Psoas muscle (tissue), 8 donors: ENCODE measurements around the gene ASIC4. TPM values are rescaled to one million over a fixed set of nuclear protein-coding genes. Genes with fewer than 3 reads are reported as not detected.
A peak's percentile ranks its signal among the peaks of the same experiment; 100 is the strongest.

Experiments used
- ATAC-seq, 4 donors: fragments of 200-7000 bp; cut with Tn5 transposase; one replicate each; pipeline ENCODE4 v1.9.1; 2020; ENCODE audit warnings: moderate library complexity in 3 of 4, mild to moderate bottlenecking in 2 of 4
- DNase-seq, 2 donors: peaks; one replicate each; pipeline ENCODE4 v3.0.0-alpha.2; 2020
- H3K27ac ChIP-seq: fragments of 200-600 bp; one replicate; pipeline ENCODE4 v1.8.0; 2022
- H3K27me3 ChIP-seq, 3 donors: fragments of 200-600 bp in 1 of 3; one replicate each; pipeline versions ENCODE4 v1.6.1 to v1.8.0; 2013 to 2022; ENCODE audit warnings: low read length in 2 of 3, mild to moderate bottlenecking in 2 of 3, moderate library complexity in 1 of 3; ENCODE audit not compliant: insufficient read depth in 3 of 3
- H3K36me3 ChIP-seq, 2 donors: fragments of 200-600 bp in 1 of 2; one replicate each; pipeline versions ENCODE4 v1.6.1 to v1.8.0; 2013 to 2022; ENCODE audit warnings: low read depth in 1 of 2, mild to moderate bottlenecking in 1 of 2, moderate library complexity in 1 of 2; ENCODE audit not compliant: insufficient read depth in 1 of 2
- H3K4me1 ChIP-seq: fragments of 200-600 bp; one replicate; pipeline ENCODE4 v1.8.0; 2022
- H3K4me3 ChIP-seq: fragments of 200-600 bp; one replicate; pipeline ENCODE4 v1.8.0; 2022; ENCODE audit warnings: mild to moderate bottlenecking
- H3K9me3 ChIP-seq: fragments of 200-600 bp; one replicate; pipeline ENCODE4 v1.8.0; 2022
- whole genome bisulfite sequencing, 3 donors: extraction: QIAGEN DNeasy Blood & Tissue Kit; methylation state at CpG; one replicate each; pipeline versions ENCODE4 v1.1.6 to v1.1.7; 2013; 5-methylcytosine and 5-hydroxymethylcytosine counted together
- intact Hi-C, 2 donors: fragments of 100-400 bp; cut with DNase I; formaldehyde crosslinking; loops; one replicate each; pipeline versions ENCODE4 v1.11.0 to v1.14.2; 2022
- polyA plus RNA-seq, 3 donors: library from polyadenylated mRNA; stranded (reverse); fragments of 200-250 nt; gene quantifications; one replicate each; pipeline ENCODE4 v1.2.3, GENCODE V29; 2013
- total RNA-seq, 4 donors: library from RNA; stranded (reverse); fragmentation: NEBNext Ultra II Directional in 2 of 4; extraction: Animal tissue kit (Norgen Biotek cat#: 25700) in 2 of 4; gene quantifications; one replicate each; pipeline versions ENCODE4 v1.2.1 to v1.2.4, GENCODE V29; 2021 to 2023
- TF ChIP-seq, protein P1 (sequence below): fragments of 200-600 bp; IDR thresholded peaks from one replicate; pipeline ENCODE4 v1.8.0; 2022; ENCODE audit warnings: antibody characterized with exemption
- donor health status: healthy with polysubstance abuse.
- donor health status: DM: no; HTN: no; CAD: no; lungs with moderate emphysema.
- donor health status: Bipolar disorder and iron deficiency.
- donor health status: healthy.
- donor health status: DM: yes; HTN: yes; CAD: no.
- donor health status: DM: no; HTN: no; CAD: no.
- donor health status: DM: no; HTN: no; CAD: no.
- donor health status: DM: yes; HTN: yes; CAD: no.

The ASIC4 gene
- total and polyA plus RNA-seq, 7 donors: 0.03 to 0.34 (median 0.26) TPM; not detected in 3

DNA sequence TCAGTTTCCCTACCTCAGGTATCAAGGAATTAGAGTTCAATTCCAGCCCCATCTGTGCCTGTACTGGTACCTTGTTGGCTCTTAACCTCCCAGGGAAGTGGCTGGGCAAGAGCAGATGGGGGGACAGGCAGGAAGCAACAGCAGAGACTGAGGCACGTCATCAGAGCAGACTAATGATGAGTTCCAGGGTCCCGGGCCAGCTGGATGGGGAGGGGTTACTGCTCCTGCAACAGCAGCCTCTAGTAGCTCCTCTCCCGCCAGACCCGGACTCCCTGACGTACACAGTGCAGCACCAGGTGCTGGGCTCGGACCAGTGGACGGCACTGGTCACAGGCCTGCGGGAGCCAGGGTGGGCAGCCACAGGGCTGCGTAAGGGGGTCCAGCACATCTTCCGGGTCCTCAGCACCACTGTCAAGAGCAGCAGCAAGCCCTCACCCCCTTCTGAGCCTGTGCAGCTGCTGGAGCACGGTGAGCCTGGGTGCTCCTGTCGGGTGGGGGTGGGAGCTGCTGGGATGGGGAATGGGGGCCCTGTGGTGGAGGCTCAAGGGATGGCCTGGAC lies 41.6 kb upstream of the ASIC4 start:
- H3K9me3 ChIP-seq: no peaks in the 10 kb centered on the region

DNA sequence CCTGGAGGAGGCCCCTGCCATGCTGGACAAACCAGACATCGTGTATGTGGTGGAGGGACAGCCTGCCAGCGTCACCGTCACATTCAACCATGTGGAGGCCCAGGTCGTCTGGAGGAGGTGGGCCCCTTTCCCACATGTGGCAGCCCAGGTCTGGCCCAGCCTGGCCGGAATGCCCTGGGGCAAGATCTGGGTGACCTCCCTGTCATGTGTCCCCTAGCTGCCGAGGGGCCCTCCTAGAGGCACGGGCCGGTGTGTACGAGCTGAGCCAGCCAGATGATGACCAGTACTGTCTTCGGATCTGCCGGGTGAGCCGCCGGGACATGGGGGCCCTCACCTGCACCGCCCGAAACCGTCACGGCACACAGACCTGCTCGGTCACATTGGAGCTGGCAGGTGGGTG lies 40.8 kb upstream of the ASIC4 start:
- H3K27me3 ChIP-seq: no peaks in the 10 kb centered on the region
- H3K4me3 ChIP-seq: no peak overlapping the region
- no peaks in the 10 kb centered on the region for H3K4me1 ChIP-seq
- DNase-seq: no peak
- no peaks in the 10 kb centered on the region for H3K9me3 ChIP-seq
- 72 to 84% (median 77%) methylated on average over 18 of the region's 18 CpGs for WGBS, 3 donors
- H3K27ac ChIP-seq: no peak overlapping the region
- ATAC-seq: no peak
- intact Hi-C loops: no loop called here
- H3K36me3 ChIP-seq: peaks cover 0 to 90% of the 10 kb centered on the region in 2 donors
- TF ChIP-seq, protein P1, sequence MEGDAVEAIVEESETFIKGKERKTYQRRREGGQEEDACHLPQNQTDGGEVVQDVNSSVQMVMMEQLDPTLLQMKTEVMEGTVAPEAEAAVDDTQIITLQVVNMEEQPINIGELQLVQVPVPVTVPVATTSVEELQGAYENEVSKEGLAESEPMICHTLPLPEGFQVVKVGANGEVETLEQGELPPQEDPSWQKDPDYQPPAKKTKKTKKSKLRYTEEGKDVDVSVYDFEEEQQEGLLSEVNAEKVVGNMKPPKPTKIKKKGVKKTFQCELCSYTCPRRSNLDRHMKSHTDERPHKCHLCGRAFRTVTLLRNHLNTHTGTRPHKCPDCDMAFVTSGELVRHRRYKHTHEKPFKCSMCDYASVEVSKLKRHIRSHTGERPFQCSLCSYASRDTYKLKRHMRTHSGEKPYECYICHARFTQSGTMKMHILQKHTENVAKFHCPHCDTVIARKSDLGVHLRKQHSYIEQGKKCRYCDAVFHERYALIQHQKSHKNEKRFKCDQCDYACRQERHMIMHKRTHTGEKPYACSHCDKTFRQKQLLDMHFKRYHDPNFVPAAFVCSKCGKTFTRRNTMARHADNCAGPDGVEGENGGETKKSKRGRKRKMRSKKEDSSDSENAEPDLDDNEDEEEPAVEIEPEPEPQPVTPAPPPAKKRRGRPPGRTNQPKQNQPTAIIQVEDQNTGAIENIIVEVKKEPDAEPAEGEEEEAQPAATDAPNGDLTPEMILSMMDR: no peak

More for the DNA sequence above, 41.6 kb upstream of the ASIC4 start:
- Histone ChIP-seq H3K4me3 (no peak overlapping the region), H3K4me1 (no peaks in the 10 kb centered on the region), H3K27me3 (no peaks in the 10 kb centered on the region), H3K36me3 (peaks cover 0 to 88% of the 10 kb centered on the region in 2 donors), H3K27ac (no peak overlapping the region)
- ATAC-seq (no peak), DNase-seq (no peak)
- 70 to 83% (median 79%) methylated on average over 12 of the region's 12 CpGs for WGBS, 3 donors
- intact Hi-C loops: no loop called here
- TF ChIP-seq, protein P1: no peak

DNA sequence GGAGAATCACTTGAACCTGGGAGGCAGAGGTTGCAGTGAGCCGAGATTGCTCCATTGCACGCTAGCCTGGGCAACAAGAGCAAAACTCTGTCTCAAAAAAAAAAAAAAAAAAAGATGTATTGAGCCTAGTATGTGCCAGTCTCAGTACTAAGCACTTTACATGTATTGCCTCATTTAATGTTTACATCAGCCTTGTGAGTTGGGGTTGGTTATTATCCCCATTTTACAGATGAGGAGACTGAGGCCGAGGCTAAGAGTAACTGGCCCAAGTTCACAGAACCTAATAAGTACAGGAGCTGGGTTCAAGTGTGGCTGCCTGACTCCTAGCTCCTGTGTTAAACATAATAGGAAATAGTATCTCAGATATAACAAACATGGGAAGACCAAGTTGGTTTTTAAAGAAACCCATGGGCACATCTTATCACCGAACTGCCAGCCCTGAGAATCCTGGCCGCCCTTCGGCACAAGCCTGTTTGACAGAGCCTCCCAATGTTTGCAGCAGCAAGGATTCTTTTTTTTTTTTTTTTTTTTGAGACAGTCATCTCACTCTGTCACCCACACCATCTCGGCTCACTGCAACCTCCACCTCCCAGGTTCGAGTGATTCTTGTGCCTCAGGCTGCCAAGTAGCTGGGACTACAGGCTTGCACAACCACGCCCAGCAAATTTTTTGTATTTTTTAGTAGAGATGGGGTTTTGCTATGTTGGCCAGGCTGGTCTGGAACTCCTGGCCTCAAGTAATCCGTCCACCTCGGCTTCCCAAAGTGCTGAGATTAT lies 39.8 kb upstream of the ASIC4 start:
- Histone ChIP-seq H3K4me3 (no peak overlapping the region), H3K4me1 (no peaks in the 10 kb centered on the region), H3K9me3 (no peaks in the 10 kb centered on the region), H3K27me3 (no peaks in the 10 kb centered on the region), H3K27ac (no peak overlapping the region), H3K36me3 (peaks cover 0 to 90% of the 10 kb centered on the region in 2 donors)
- intact Hi-C loops: loop anchor here in 1 of 2 donors (5.0 kb wide), 1 partner anchor 53 kb away; no protein-coding TSS in a partner anchor
- ATAC-seq (no peak), DNase-seq (no peak)
- 72 to 85% (median 73%) methylated on average over 11 of the region's 11 CpGs for WGBS, 3 donors
- TF ChIP-seq, protein P1: no peak

DNA sequence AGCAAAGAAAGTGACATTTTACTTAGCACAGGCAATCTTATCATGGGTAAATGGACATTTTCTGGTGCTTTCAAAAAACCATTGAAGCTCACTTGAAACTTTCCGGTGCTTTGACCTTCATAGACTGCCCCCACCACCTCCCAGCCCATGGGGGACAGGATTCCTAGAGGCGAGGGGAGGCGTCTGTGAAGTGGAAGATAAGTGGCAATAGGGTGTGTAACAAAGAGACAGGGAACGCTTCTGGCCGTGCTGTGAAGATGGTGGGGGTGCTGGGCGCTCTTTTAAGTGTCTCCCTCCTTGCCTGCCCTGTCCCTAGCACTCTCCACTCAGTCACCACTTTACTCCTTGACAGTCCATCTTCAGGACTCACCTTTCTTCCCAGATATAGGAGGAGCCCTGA lies 39.0 kb upstream of the ASIC4 start:
- ATAC-seq: no peak
- H3K27ac ChIP-seq: no peak overlapping the region
- no peak overlapping the region for H3K4me3 ChIP-seq
- TF ChIP-seq, protein P1: no peak
- intact Hi-C loops: loop anchor here in 1 of 2 donors (5.0 kb wide), 1 partner anchor 52 kb away; no protein-coding TSS in a partner anchor
- DNase-seq: peak in 1 of 2 donors; percentile 35
- 66 to 76% (median 75%) methylated on average over 6 of the region's 6 CpGs for WGBS, 3 donors
- no peaks in the 10 kb centered on the region for H3K27me3 ChIP-seq
- H3K4me1 ChIP-seq: no peaks in the 10 kb centered on the region
- no peaks in the 10 kb centered on the region for H3K9me3 ChIP-seq
- peaks cover 0 to 90% of the 10 kb centered on the region in 2 donors for H3K36me3 ChIP-seq
